HepG2 (cell line): ENCODE results near the gene ARSB. TPM values are rescaled to one million over a fixed set of nuclear protein-coding genes. Genes with fewer than 3 reads are reported as not detected.

Experiments used
- ATAC-seq: fragments of 200-7000 bp; cut with Tn5 transposase; 3 replicates; pipeline ENCODE4 v1.9.1; 2020; ENCODE audit warnings: mild to moderate bottlenecking, moderate library complexity
- BruUV-seq: library from RNA; stranded (reverse); fragments of 400-500 nt; replicated peaks from 2 replicates; lab custom pipeline; 2021; lab: Mats Ljungman, UMichigan
- CTCF ChIA-PET: fragments of 300-600 bp; formaldehyde crosslinking; extraction: SDS; loops from one replicate; lab custom pipeline; 2021; ENCODE audit warnings: low total read pairs, inconsistent platforms, low intra/inter-chr PET ratio; lab: Yijun Ruan, JAX
- POLR2A ChIA-PET: fragments of 350-600 bp; sonication (Branson Sonifier 250); formaldehyde crosslinking; loops from one replicate; lab custom pipeline; 2020; ENCODE audit warnings: antibody characterized with exemption, inconsistent platforms; lab: Yijun Ruan, JAX
- DNase-seq: peaks from one replicate; pipeline ENCODE4 v3.0.0-alpha.2; 2015; ENCODE audit warnings: low spot score
- FAIRE-seq: peaks from 3 replicates; lab custom pipeline; 2011; peaks lifted over from hg19 to GRCh38; lab: Jason Lieb, UNC
- H2AFZ ChIP-seq: one replicate; pipeline ENCODE4 v1.6.1; 2011; ENCODE audit warnings: low read length, inconsistent platforms
- H3K27ac ChIP-seq: fragments of 300-600 bp; 3 replicates; pipeline ENCODE4 v1.8.0; 2011; ENCODE audit warnings: mixed run types, mild to moderate bottlenecking, mixed read lengths, low read length, inconsistent platforms; ENCODE audit not compliant: insufficient read depth; ENCODE audit errors: extremely low read length
- H3K27me3 ChIP-seq, 2 experiments: fragments of 200-600 bp in 1 of 2; 2 replicates in 1 of 2; 3 replicates in 1 of 2; pipeline versions ENCODE4 v1.6.0 to v1.8.0; 2011; ENCODE audit warnings: low read length in 2 of 2, mild to moderate bottlenecking in 2 of 2, moderate library complexity in 2 of 2, inconsistent platforms in 1 of 2; ENCODE audit not compliant: insufficient read depth in 2 of 2, control insufficient read depth in 1 of 2
- H3K36me3 ChIP-seq, 2 experiments: fragments of 200-600 bp in 1 of 2; replicated peaks in 1 of 2; 2 replicates in 1 of 2; 3 replicates in 1 of 2; pipeline versions ENCODE4 v1.5.1 to v1.8.0; 2011; ENCODE audit warnings: low read length in 2 of 2, inconsistent platforms in 1 of 2; ENCODE audit not compliant: insufficient read depth in 2 of 2, control insufficient read depth in 1 of 2
- H3K4me1 ChIP-seq: 2 replicates; pipeline ENCODE4 v1.5.1; 2012; ENCODE audit warnings: low read length, inconsistent platforms; ENCODE audit not compliant: insufficient read depth
- H3K4me2 ChIP-seq: 2 replicates; pipeline ENCODE4 v1.6.0; 2011; ENCODE audit warnings: low read depth, low read length, inconsistent platforms
- H3K4me3 ChIP-seq, 3 experiments: fragments of 200-600 bp in 1 of 3; sonication (generic), shearing (Covaris generic) in 1 of 3; replicated peaks in 1 of 3; 2 replicates each; pipeline ENCODE4 v1.5.1; 2011 to 2016; ENCODE audit warnings: low read length in 3 of 3, inconsistent platforms in 2 of 3, low read depth in 2 of 3, mild to moderate bottlenecking in 2 of 3, control low read depth in 1 of 3, mixed read lengths in 1 of 3; ENCODE audit not compliant: insufficient read depth in 1 of 3
- H3K79me2 ChIP-seq: one replicate; pipeline ENCODE4 v1.6.1; 2011; ENCODE audit warnings: low read length, inconsistent platforms; ENCODE audit not compliant: insufficient read depth
- H3K9ac ChIP-seq: 2 replicates; pipeline ENCODE4 v1.6.0; 2011; ENCODE audit warnings: mild to moderate bottlenecking, low read depth, low read length, inconsistent platforms; ENCODE audit not compliant: insufficient read depth
- H3K9me3 ChIP-seq: 2 replicates; pipeline ENCODE4 v1.5.1; 2012; ENCODE audit warnings: mild to moderate bottlenecking, low read length
- H4K20me1 ChIP-seq: 2 replicates; pipeline ENCODE4 v1.6.0; 2011; ENCODE audit warnings: inconsistent platforms, mild to moderate bottlenecking, low read length, moderate library complexity; ENCODE audit not compliant: insufficient read depth
- AGO2 ChIP-seq: fragments of 200-400 bp; formaldehyde crosslinking; optimal IDR thresholded peaks from 2 replicates; pipeline ENCODE3; 2017; ENCODE audit warnings: mild to moderate bottlenecking, low read depth, low read length, moderate library complexity
- ZFP91 ChIP-seq: sonication (generic); formaldehyde crosslinking; IDR thresholded peaks from 2 replicates; pipeline ENCODE4 v1.9.0; 2022; ENCODE audit warnings: missing genetic modification reagents, mild to moderate bottlenecking, borderline replicate concordance
- ZNF629 ChIP-seq: sonication (generic); formaldehyde crosslinking; conservative IDR thresholded peaks from 2 replicates; pipeline ENCODE4 v1.5.0; 2020; ENCODE audit warnings: missing genetic modification reagents
- WGBS: methylation state at CpG from one replicate; pipeline ENCODE4 v1.1.6; 2017; ENCODE audit warnings: low lambda C conversion rate; 5-methylcytosine and 5-hydroxymethylcytosine counted together
- in situ Hi-C: cut with HindIII; loops from 2 replicates; pipeline ENCODE4 v1.10.0; 2017; ENCODE audit warnings: low pct_unique_long_range_greater_than_20kb; ENCODE audit not compliant: extremely low pct_ligation_motif_present
- intact Hi-C: fragments of 100-400 bp; cut with micrococcal nuclease; formaldehyde crosslinking; loops from one replicate; pipeline ENCODE4 v1.10.0; 2022; ENCODE audit not compliant: unreplicated experiment
- polyA plus RNA-seq, 8 experiments: library from polyadenylated mRNA; depleted of rRNA in 3 of 8; stranded (reverse) in 7 of 8; unstranded in 1 of 8; fragments of >200 nt; fragmentation: Illumina TruSeq in 4 of 8; extraction: Trizol in 4 of 8; gene quantifications; 2 replicates each; pipeline versions ENCODE4 v1.2.1 to v1.2.3, GENCODE V29; 2011 to 2016; ENCODE audit warnings: low read depth in 4 of 8, missing spikeins in 1 of 8, mixed read lengths in 1 of 8; ENCODE audit not compliant: insufficient read depth in 1 of 8
- total RNA-seq, 5 experiments: library from RNA; depleted of rRNA; stranded (reverse); fragments of >200 nt; fragmentation: Illumina TruSeq; extraction: Trizol; gene quantifications; 2 replicates each; pipeline ENCODE4 v1.2.3, GENCODE V29; 2016; ENCODE audit warnings: low read depth in 1 of 5
- TF ChIP-seq, protein P1 (sequence below): sonication (generic); formaldehyde crosslinking; IDR thresholded peaks from 2 replicates; pipeline ENCODE4 v1.4.0; 2020; ENCODE audit warnings: missing genetic modification reagents
- TF ChIP-seq, protein P2 (sequence below): sonication (generic); formaldehyde crosslinking; IDR thresholded peaks from 2 replicates; pipeline ENCODE4 v1.5.0; 2020; ENCODE audit warnings: missing genetic modification reagents, mild to moderate bottlenecking, borderline replicate concordance
- TF ChIP-seq, protein P3 (sequence below): sonication (generic); formaldehyde crosslinking; IDR thresholded peaks from 2 replicates; pipeline ENCODE4 v1.5.1; 2020; ENCODE audit warnings: mild to moderate bottlenecking, missing genetic modification reagents, moderate library complexity

The ARSB gene
- total and polyA plus RNA-seq, 2 of the 13 experiments (the other 11 are each of a cell fraction or from before 2014, with no cell fraction given): 52.6 to 66.4 TPM

- TF ChIP-seq ZFP91 (CRISPR knock-in tag): no peak
- TF ChIP-seq, protein P1, sequence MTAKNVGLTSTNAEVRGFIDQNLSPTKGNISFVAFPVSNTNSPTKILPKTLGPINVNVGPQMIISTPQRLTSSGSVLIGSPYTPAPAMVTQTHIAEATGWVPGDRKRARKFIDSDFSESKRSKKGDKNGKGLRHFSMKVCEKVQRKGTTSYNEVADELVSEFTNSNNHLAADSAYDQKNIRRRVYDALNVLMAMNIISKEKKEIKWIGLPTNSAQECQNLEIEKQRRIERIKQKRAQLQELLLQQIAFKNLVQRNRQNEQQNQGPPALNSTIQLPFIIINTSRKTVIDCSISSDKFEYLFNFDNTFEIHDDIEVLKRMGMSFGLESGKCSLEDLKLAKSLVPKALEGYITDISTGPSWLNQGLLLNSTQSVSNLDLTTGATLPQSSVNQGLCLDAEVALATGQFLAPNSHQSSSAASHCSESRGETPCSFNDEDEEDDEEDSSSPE (CRISPR knock-in tag): no peak
- TF ChIP-seq ZNF629: no peak
These were observed 174.8 kb downstream of the ARSB start (continued) for GRCh38 chr5:78810098-78810920.

DNA sequence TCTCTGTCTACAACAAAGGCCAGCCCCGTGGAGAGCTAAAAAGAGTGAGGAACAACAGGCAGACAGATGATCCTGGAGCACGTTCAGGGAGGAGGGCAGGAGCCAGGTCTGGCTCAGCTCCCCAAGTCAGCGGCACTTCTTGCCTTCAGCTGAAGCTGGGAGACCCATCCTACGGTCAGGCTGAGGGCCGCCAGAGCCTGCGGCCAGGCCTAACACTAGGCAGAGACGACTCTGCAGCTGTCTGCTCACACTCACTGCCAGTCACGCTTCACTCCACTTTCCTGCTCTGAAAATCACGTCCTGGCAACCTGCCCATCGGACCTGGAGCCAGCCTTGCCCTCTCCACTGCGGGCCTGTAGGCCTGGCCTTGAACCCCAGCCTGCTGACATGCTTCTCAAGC lies 175.7 kb downstream of the ARSB start:
- CTCF ChIA-PET: no interaction called here
- in situ Hi-C loops (no loop called here), intact Hi-C loops (no loop called here)
- H3K4me3 ChIP-seq: no peak overlapping the region
- DNase-seq (no peak), ATAC-seq (peak; percentile 40), FAIRE-seq (no peak)
- no peak overlapping the region for H3K4me2 ChIP-seq
- H3K27ac ChIP-seq: no peak overlapping the region
- 93% methylated on average over 9 of the region's 11 CpGs for WGBS
- H3K4me1 ChIP-seq: no peaks in the 10 kb centered on the region
- no peaks in the 10 kb centered on the region for H3K79me2 ChIP-seq
- no peak overlapping the region for H2AFZ ChIP-seq
- peaks cover 5 to 17% of the 10 kb centered on the region in 2 experiments for H3K36me3 ChIP-seq
- POLR2A ChIA-PET: no interaction called here
- no peaks in the 10 kb centered on the region for H4K20me1 ChIP-seq
- BruUV-seq: no TSS peak
- no peaks in the 10 kb centered on the region for H3K9me3 ChIP-seq
- no peak overlapping the region for H3K9ac ChIP-seq
- no peaks in the 10 kb centered on the region for H3K27me3 ChIP-seq
- TF ChIP-seq, protein P2, sequence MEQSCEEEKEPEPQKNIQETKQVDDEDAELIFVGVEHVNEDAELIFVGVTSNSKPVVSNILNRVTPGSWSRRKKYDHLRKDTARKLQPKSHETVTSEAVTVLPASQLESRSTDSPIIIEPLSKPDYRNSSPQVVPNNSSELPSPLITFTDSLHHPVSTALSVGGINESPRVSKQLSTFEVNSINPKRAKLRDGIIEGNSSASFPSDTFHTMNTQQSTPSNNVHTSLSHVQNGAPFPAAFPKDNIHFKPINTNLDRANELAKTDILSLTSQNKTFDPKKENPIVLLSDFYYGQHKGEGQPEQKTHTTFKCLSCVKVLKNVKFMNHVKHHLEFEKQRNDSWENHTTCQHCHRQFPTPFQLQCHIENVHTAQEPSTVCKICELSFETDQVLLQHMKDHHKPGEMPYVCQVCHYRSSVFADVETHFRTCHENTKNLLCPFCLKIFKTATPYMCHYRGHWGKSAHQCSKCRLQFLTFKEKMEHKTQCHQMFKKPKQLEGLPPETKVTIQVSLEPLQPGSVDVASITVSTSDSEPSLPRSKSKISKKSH: 0 out of 2 replicates have a peak, but pooled peaks have one; percentile 24
- TF ChIP-seq, protein P3, sequence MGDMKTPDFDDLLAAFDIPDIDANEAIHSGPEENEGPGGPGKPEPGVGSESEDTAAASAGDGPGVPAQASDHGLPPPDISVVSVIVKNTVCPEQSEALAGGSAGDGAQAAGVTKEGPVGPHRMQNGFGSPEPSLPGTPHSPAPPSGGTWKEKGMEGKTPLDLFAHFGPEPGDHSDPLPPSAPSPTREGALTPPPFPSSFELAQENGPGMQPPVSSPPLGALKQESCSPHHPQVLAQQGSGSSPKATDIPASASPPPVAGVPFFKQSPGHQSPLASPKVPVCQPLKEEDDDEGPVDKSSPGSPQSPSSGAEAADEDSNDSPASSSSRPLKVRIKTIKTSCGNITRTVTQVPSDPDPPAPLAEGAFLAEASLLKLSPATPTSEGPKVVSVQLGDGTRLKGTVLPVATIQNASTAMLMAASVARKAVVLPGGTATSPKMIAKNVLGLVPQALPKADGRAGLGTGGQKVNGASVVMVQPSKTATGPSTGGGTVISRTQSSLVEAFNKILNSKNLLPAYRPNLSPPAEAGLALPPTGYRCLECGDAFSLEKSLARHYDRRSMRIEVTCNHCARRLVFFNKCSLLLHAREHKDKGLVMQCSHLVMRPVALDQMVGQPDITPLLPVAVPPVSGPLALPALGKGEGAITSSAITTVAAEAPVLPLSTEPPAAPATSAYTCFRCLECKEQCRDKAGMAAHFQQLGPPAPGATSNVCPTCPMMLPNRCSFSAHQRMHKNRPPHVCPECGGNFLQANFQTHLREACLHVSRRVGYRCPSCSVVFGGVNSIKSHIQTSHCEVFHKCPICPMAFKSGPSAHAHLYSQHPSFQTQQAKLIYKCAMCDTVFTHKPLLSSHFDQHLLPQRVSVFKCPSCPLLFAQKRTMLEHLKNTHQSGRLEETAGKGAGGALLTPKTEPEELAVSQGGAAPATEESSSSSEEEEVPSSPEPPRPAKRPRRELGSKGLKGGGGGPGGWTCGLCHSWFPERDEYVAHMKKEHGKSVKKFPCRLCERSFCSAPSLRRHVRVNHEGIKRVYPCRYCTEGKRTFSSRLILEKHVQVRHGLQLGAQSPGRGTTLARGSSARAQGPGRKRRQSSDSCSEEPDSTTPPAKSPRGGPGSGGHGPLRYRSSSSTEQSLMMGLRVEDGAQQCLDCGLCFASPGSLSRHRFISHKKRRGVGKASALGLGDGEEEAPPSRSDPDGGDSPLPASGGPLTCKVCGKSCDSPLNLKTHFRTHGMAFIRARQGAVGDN (CRISPR knock-in tag): peak; percentile 23
- peak; percentile 69 for TF ChIP-seq AGO2
